ENCODE measurements around the gene GPR161. TPM values are rescaled to one million over a fixed set of nuclear protein-coding genes. Genes with fewer than 3 reads are reported as not detected.

The GPR161 gene
- total and polyA plus RNA-seq, 10 of the 15 experiments (the other 5 are each of a cell fraction or from before 2014, with no cell fraction given): 0.07 to 0.49 (median 0.34) TPM; not detected in 2

GRCh38 chr1:168145184-168146159 is 8.7 kb upstream of the GPR161 start:
- Histone ChIP-seq H3K4me3 (no peak overlapping the region), H3K4me2 (ENCODE audit: control insufficient read depth, insufficient read depth) (peak overlapping the region; percentile 12; the same call in 1 of the 2 replicates), H3K27me3 (replicated peaks in 1 of 2; ENCODE audit: control insufficient read depth in 2 of 2, insufficient read depth in 2 of 2, low read length in 1 of 2) (no peaks in the 10 kb centered on the region), H3K36me3 (ENCODE audit: control insufficient read depth in 2 of 2, insufficient read depth in 2 of 2, low read length in 1 of 2) (no peaks in the 10 kb centered on the region), H3K27ac (ENCODE audit: control insufficient read depth, insufficient read depth) (no peak overlapping the region), H4K20me1 (ENCODE audit: control insufficient read depth, insufficient read depth) (no peaks in the 10 kb centered on the region), H3K79me2 (ENCODE audit: control insufficient read depth, insufficient read depth, low read length) (no peaks in the 10 kb centered on the region), H3K9me3 (replicated peaks; ENCODE audit: control insufficient read depth, insufficient read depth, low read length) (no peaks in the 10 kb centered on the region), H3K9ac (ENCODE audit: control insufficient read depth, insufficient read depth, low read length) (no peak overlapping the region), H2AFZ (ENCODE audit: control insufficient read depth, low read depth, low read length) (peak overlapping the region; percentile 45), H3K4me1 (ENCODE audit: control insufficient read depth, insufficient read depth, low read length) (no peaks in the 10 kb centered on the region)
- BruUV-seq (replicated peaks): no TSS peak
- in situ Hi-C loops (cut with MboI) (no loop called here), intact Hi-C loops (cut with micrococcal nuclease; ENCODE audit: unreplicated experiment) (no loop called here)
- peak; percentile 59 for TF ChIP-seq RAD21 (IDR thresholded peaks at IDR 0.05; ENCODE audit: insufficient read depth, low read depth, low read length)
- TF ChIP-seq USF2 (IDR thresholded peaks at IDR 0.05; ENCODE audit: borderline replicate concordance, low read depth, low read length): no peak
- TF ChIP-seq STAT3 (IDR thresholded peaks at IDR 0.05; ENCODE audit: low read depth, low read length): no peak
- peak; percentile 95 to 99 (median 99) for TF ChIP-seq CTCF (IDR thresholded peaks at IDR 0.05 in 2 of 3, conservative IDR thresholded peaks at IDR 0.05 in 1 of 3; ENCODE audit: control insufficient read depth in 2 of 3, extremely low read depth in 1 of 3, insufficient read depth in 1 of 3, low read depth in 3 of 3, low read length in 3 of 3)
- TF ChIP-seq SREBF2 (IDR thresholded peaks at IDR 0.05; ENCODE audit: low read length): no peak
- 0 out of 2 replicates have a peak, but pooled peaks have one; percentile 42 for TF ChIP-seq TAF1 (IDR thresholded peaks at IDR 0.05; ENCODE audit: borderline replicate concordance, low read depth, low read length)
- peak; percentile 69; the same call in 1 of the 2 replicates for TF ChIP-seq SMARCA5 (IDR thresholded peaks at IDR 0.05)
- peak; percentile 52; the same call in 1 of the 2 replicates for TF ChIP-seq YY1 (IDR thresholded peaks at IDR 0.05; ENCODE audit: low read depth, low read length)
- no peak for TF ChIP-seq BMI1 (IDR thresholded peaks at IDR 0.05; ENCODE audit: borderline replicate concordance)
- 0 out of 2 replicates have a peak, but pooled peaks have one; percentile 13 for TF ChIP-seq NR2C1 (IDR thresholded peaks at IDR 0.05)
- 0 out of 2 replicates have a peak, but pooled peaks have one; percentile 40 for TF ChIP-seq TCF3 (IDR thresholded peaks at IDR 0.05; ENCODE audit: borderline replicate concordance, insufficient read depth, low read depth, low read length)
- no peak for TF ChIP-seq RFX5 (IDR thresholded peaks at IDR 0.05; ENCODE audit: low read depth, low read length)
- TF ChIP-seq SMC3 (IDR thresholded peaks at IDR 0.05; ENCODE audit: borderline replicate concordance, low read length): peak; percentile 39; the same call in 1 of the 2 replicates
- no peak for TF ChIP-seq BACH1 (IDR thresholded peaks at IDR 0.05; ENCODE audit: borderline replicate concordance)
- no peak for TF ChIP-seq ZNF274 (IDR thresholded peaks at IDR 0.05; ENCODE audit: insufficient read depth, insufficient read length)
- peak; percentile 63; the same call in 1 of the 2 replicates for TF ChIP-seq TCF12 (IDR thresholded peaks at IDR 0.05; ENCODE audit: low read depth, low read length)
- FAIRE-seq: peak; percentile 49
- CTCF ChIA-PET: interaction anchor here (0.7 to 6.6 kb wide), 23 partner anchors 9 to 588 kb away, joined by 3 to 42 read pairs (median 5); partner anchors contain the start of gene GPR161
- peak; percentile 99 for ATAC-seq
- peak; percentile 52 for DNase-seq (ENCODE audit: low read depth, low spot score)
- SMC1A ChIA-PET (ENCODE audit: uncharacterized antibody, unreplicated experiment): interaction anchor here (0.6 to 1.4 kb wide), 4 partner anchors 44 to 63 kb away, joined by 3 to 4 read pairs (median 3); no protein-coding TSS in a partner anchor
- POLR2A ChIA-PET: no interaction called here
- 35% methylated on average over 11 of the region's 15 CpGs for WGBS (ENCODE audit: insufficient coverage, insufficient replicate concordance, low lambda C conversion rate, missing lambda C conversion rate)
- RAD21 ChIA-PET (ENCODE audit: unreplicated experiment): interaction anchor here (2.4 kb wide), 1 partner anchor 62 kb away, joined by 18 read pairs; no protein-coding TSS in a partner anchor
